WTC11 (cell line): ENCODE data around the gene RAB12.

Experiments
- ATF3 ChIP-seq: sonication (generic); formaldehyde crosslinking; conservative IDR thresholded peaks from 2 replicates; pipeline ENCODE4 v1.8.1; 2022; ENCODE audit warnings: mild to moderate bottlenecking, missing genetic modification reagents
- CBFB ChIP-seq: sonication (generic); formaldehyde crosslinking; IDR thresholded peaks from 2 replicates; pipeline ENCODE4 v1.8.1; 2022; ENCODE audit warnings: mild to moderate bottlenecking, low read depth, missing genetic modification reagents
- CREM ChIP-seq: sonication (generic); formaldehyde crosslinking; IDR thresholded peaks from 2 replicates; pipeline ENCODE4 v1.8.1; 2022; ENCODE audit warnings: mild to moderate bottlenecking, missing genetic modification reagents, moderate library complexity
- CTCF ChIP-seq: fragments of 200-600 bp; IDR thresholded peaks from 2 replicates; pipeline ENCODE4 v1.8.0; 2022; ENCODE audit warnings: antibody characterized with exemption
- ETV6 ChIP-seq: sonication (generic); formaldehyde crosslinking; IDR thresholded peaks from 2 replicates; pipeline ENCODE4 v1.8.1; 2022; ENCODE audit warnings: mild to moderate bottlenecking, missing genetic modification reagents
- FOXJ3 ChIP-seq: sonication (generic); formaldehyde crosslinking; IDR thresholded peaks from 2 replicates; pipeline ENCODE4 v1.9.0; 2021; ENCODE audit warnings: missing genetic modification reagents, mild to moderate bottlenecking, borderline replicate concordance
- MAX ChIP-seq: sonication (generic); formaldehyde crosslinking; IDR thresholded peaks from 2 replicates; pipeline ENCODE4 v1.8.0; 2022; ENCODE audit warnings: mild to moderate bottlenecking, missing genetic modification reagents
- PRDM15 ChIP-seq: sonication (generic); formaldehyde crosslinking; IDR thresholded peaks from 2 replicates; pipeline ENCODE4 v1.8.0; 2022; ENCODE audit warnings: missing genetic modification reagents
- ZNF263 ChIP-seq: sonication (generic); formaldehyde crosslinking; IDR thresholded peaks from 2 replicates; pipeline ENCODE4 v1.8.1; 2022; ENCODE audit warnings: low read depth, mild to moderate bottlenecking, moderate library complexity, missing genetic modification reagents

- TF ChIP-seq CTCF, result no peak
- no peak for TF ChIP-seq ETV6 (CRISPR knock-in tag)
- TF ChIP-seq MAX (CRISPR knock-in tag), result no peak
- no peak for TF ChIP-seq FOXJ3 (CRISPR knock-in tag)
- no peak for TF ChIP-seq ATF3 (CRISPR knock-in tag)
- TF ChIP-seq CBFB (CRISPR knock-in tag), result no peak
- no peak for TF ChIP-seq CREM (CRISPR knock-in tag)
- TF ChIP-seq PRDM15 (CRISPR knock-in tag), result no peak
- no peak for TF ChIP-seq ZNF263
Observed at GRCh38 chr18:8643326-8643878, 34.2 kb downstream of the RAB12 start.
